ENCODE measurements around the gene DLGAP1.

DNA sequence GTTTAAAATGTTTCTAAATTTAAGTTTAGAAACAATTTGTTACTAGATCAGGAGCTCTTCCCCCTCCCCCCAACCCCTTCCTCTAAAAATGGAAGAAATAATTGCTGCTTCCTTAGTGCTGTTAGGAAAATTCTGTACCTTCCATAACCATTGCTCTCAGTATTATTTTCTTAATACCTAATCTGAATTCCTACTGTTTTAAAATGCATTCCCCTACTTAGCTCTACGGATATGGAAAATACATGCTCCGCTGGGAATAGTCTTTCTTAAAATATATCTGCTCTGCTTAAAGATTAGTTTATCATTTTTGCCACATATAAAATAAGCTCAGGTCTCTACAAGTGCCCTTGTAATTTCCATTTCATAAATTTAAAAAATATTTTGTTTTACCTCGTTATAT lies 789.9 kb downstream of the DLGAP1 start:
- TF ChIP-seq, protein P1, sequence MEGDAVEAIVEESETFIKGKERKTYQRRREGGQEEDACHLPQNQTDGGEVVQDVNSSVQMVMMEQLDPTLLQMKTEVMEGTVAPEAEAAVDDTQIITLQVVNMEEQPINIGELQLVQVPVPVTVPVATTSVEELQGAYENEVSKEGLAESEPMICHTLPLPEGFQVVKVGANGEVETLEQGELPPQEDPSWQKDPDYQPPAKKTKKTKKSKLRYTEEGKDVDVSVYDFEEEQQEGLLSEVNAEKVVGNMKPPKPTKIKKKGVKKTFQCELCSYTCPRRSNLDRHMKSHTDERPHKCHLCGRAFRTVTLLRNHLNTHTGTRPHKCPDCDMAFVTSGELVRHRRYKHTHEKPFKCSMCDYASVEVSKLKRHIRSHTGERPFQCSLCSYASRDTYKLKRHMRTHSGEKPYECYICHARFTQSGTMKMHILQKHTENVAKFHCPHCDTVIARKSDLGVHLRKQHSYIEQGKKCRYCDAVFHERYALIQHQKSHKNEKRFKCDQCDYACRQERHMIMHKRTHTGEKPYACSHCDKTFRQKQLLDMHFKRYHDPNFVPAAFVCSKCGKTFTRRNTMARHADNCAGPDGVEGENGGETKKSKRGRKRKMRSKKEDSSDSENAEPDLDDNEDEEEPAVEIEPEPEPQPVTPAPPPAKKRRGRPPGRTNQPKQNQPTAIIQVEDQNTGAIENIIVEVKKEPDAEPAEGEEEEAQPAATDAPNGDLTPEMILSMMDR (conservative IDR thresholded peaks at IDR 0.05; ENCODE audit: low read depth, low read length) = no peak
- TF ChIP-seq BHLHE40 (IDR thresholded peaks at IDR 0.05; ENCODE audit: low read depth, low read length) = no peak
- no peak for TF ChIP-seq CEBPB (IDR thresholded peaks at IDR 0.05; ENCODE audit: low read depth, low read length)
- no peak for TF ChIP-seq RFX5 (IDR thresholded peaks at IDR 0.05; ENCODE audit: low read depth, low read length)
- no peak for TF ChIP-seq POLR2A (IDR thresholded peaks at IDR 0.05; ENCODE audit: low read depth, low read length)
- TF ChIP-seq MAZ (IDR thresholded peaks at IDR 0.05; ENCODE audit: borderline replicate concordance, low read depth, low read length) = no peak
- TF ChIP-seq RAD21 (IDR thresholded peaks at IDR 0.05; ENCODE audit: low read length) = no peak
- TF ChIP-seq NFE2L2 (IDR thresholded peaks at IDR 0.05; ENCODE audit: low read depth, low read length) = no peak
- no peak for TF ChIP-seq MXI1 (IDR thresholded peaks at IDR 0.05; ENCODE audit: borderline replicate concordance, low read depth, low read length)
